ENCODE results near the gene CA10. TPM values are rescaled to one million over a fixed set of nuclear protein-coding genes. Genes with fewer than 3 reads are reported as not detected.

CA10 gene
- polyA plus RNA-seq, 3 donors, result 0.05 to 0.09 TPM; not detected in 1

- H3K27ac ChIP-seq (ENCODE audit: low read depth, low read length), result no peak overlapping the region
- WGBS, 3 donors, result 65 to 70% (median 68%) methylated on average over 8 of the region's 8 CpGs
These were observed 393.0 kb downstream of the CA10 start for GRCh38 chr17:51765282-51766135.

- 8 to 9% (median 9%) methylated on average over 4 of the region's 4 CpGs for WGBS, 3 donors
- no peak overlapping the region for H3K27ac ChIP-seq (ENCODE audit: low read depth, low read length)
These were observed 394.0 kb downstream of the CA10 start for GRCh38 chr17:51764387-51764971.

GRCh38 chr17:51763058-51763457, 395.5 kb downstream of the CA10 start:
- WGBS, 3 donors, result 38 to 67% (median 58%) methylated on average over 3 of the region's 3 CpGs
- H3K27ac ChIP-seq (ENCODE audit: low read depth, low read length), result no peak overlapping the region

- no peak overlapping the region for H3K27ac ChIP-seq (ENCODE audit: low read depth, low read length)
- 73 to 84% (median 77%) methylated on average over 1 of the region's 1 CpG for WGBS, 3 donors
These were observed 397.4 kb downstream of the CA10 start for GRCh38 chr17:51761105-51761504.

- no peak overlapping the region for H3K27ac ChIP-seq (ENCODE audit: low read depth, low read length)
- WGBS, 3 donors, result 91 to 94% (median 94%) methylated on average over 1 of the region's 1 CpG
These were observed 399.3 kb downstream of the CA10 start for GRCh38 chr17:51759260-51759659.

- no peak overlapping the region for H3K27ac ChIP-seq (ENCODE audit: low read depth, low read length)
- WGBS, 3 donors, result 56 to 64% (median 61%) methylated on average over 1 of the region's 1 CpG
These were observed 407.4 kb downstream of the CA10 start for GRCh38 chr17:51751072-51751471.

- H3K27ac ChIP-seq (ENCODE audit: low read depth, low read length), result no peak overlapping the region
- 76 to 87% (median 85%) methylated on average over 9 of the region's 9 CpGs for WGBS, 3 donors
These were observed 409.5 kb downstream of the CA10 start for GRCh38 chr17:51748749-51749604.

GRCh38 chr17:51746421-51746820, 412.1 kb downstream of the CA10 start:
- no peak overlapping the region for H3K27ac ChIP-seq (ENCODE audit: low read depth, low read length)

- WGBS, 3 donors, result 35 to 67% (median 46%) methylated on average over 2 of the region's 2 CpGs
These were observed 412.5 kb downstream of the CA10 start for GRCh38 chr17:51745993-51746392.

GRCh38 chr17:51743477-51743876, 415.0 kb downstream of the CA10 start:
- WGBS, 3 donors, result 77 to 90% (median 81%) methylated on average over 4 of the region's 4 CpGs
- H3K27ac ChIP-seq (ENCODE audit: low read depth, low read length), result no peak overlapping the region

More at GRCh38 chr17:51745993-51746392, 412.5 kb downstream of the CA10 start:
- no peak overlapping the region for H3K27ac ChIP-seq (ENCODE audit: low read depth, low read length)

- H3K27ac ChIP-seq (ENCODE audit: low read depth, low read length), result no peak overlapping the region
These were observed 415.9 kb downstream of the CA10 start for GRCh38 chr17:51742571-51742970.

GRCh38 chr17:51741458-51741857, 417.1 kb downstream of the CA10 start:
- no peak overlapping the region for H3K27ac ChIP-seq (ENCODE audit: low read depth, low read length)

- WGBS, 3 donors, result 69 to 72% (median 72%) methylated on average over 5 of the region's 5 CpGs
- H3K27ac ChIP-seq (ENCODE audit: low read depth, low read length), result no peak overlapping the region
These were observed 418.0 kb downstream of the CA10 start for GRCh38 chr17:51740531-51740930.

- no peak overlapping the region for H3K27ac ChIP-seq (ENCODE audit: low read depth, low read length)
- 54 to 87% (median 87%) methylated on average over 6 of the region's 6 CpGs for WGBS, 3 donors
These were observed 419.1 kb downstream of the CA10 start for GRCh38 chr17:51739245-51739886.

- WGBS, 3 donors, result 55 to 74% (median 70%) methylated on average over 2 of the region's 2 CpGs
- H3K27ac ChIP-seq (ENCODE audit: low read depth, low read length), result no peak overlapping the region
These were observed 422.2 kb downstream of the CA10 start for GRCh38 chr17:51736356-51736755.

- H3K27ac ChIP-seq (ENCODE audit: low read depth, low read length), result no peak overlapping the region
- 94 to 98% (median 97%) methylated on average over 2 of the region's 2 CpGs for WGBS, 3 donors
These were observed 423.5 kb downstream of the CA10 start for GRCh38 chr17:51734976-51735375.

GRCh38 chr17:51734462-51734861, 424.1 kb downstream of the CA10 start:
- WGBS, 3 donors, result 45 to 90% (median 69%) methylated on average over 4 of the region's 4 CpGs

GRCh38 chr17:51733166-51733565, 425.3 kb downstream of the CA10 start:
- H3K27ac ChIP-seq (ENCODE audit: low read depth, low read length), result no peak overlapping the region
- WGBS, 3 donors, result 74 to 89% (median 82%) methylated on average over 6 of the region's 6 CpGs

More at GRCh38 chr17:51734462-51734861, 424.1 kb downstream of the CA10 start:
- no peak overlapping the region for H3K27ac ChIP-seq (ENCODE audit: low read depth, low read length)
